Esophagus squamous epithelium (tissue), 4 donors: Measurements from ENCODE around the gene RMND5B.

Source experiments
- CTCF ChIP-seq, 6 experiments: fragments of 450-650 bp in 4 of 6; fragments of 200-600 bp in 2 of 6; sonication (generic) in 2 of 6; IDR thresholded peaks; one replicate each; pipeline ENCODE4 v1.5.1; 2016 to 2019; ENCODE audit warnings: antibody characterized with exemption in 6 of 6, mild to moderate bottlenecking in 4 of 6, moderate library complexity in 4 of 6
- POLR2A ChIP-seq, 4 donors: fragments of 450-650 bp; IDR thresholded peaks; one replicate each; pipeline ENCODE4 v1.6.1; 2017; ENCODE audit warnings: antibody characterized with exemption in 4 of 4, mild to moderate bottlenecking in 4 of 4, moderate library complexity in 3 of 4

GRCh38 chr5:178141550-178141949 is 10.7 kb downstream of the RMND5B start:
- TF ChIP-seq POLR2A (IDR thresholded peaks at IDR 0.05) (no peak), CTCF (IDR thresholded peaks at IDR 0.05) (no peak)
